ENCODE data around the gene ECEL1.

GRCh38 chr2:232501794-232502390 lies 14.3 kb upstream of the ECEL1 start:
- no peak for TF ChIP-seq POLR2A (IDR thresholded peaks at IDR 0.05)
- TF ChIP-seq, protein P1, sequence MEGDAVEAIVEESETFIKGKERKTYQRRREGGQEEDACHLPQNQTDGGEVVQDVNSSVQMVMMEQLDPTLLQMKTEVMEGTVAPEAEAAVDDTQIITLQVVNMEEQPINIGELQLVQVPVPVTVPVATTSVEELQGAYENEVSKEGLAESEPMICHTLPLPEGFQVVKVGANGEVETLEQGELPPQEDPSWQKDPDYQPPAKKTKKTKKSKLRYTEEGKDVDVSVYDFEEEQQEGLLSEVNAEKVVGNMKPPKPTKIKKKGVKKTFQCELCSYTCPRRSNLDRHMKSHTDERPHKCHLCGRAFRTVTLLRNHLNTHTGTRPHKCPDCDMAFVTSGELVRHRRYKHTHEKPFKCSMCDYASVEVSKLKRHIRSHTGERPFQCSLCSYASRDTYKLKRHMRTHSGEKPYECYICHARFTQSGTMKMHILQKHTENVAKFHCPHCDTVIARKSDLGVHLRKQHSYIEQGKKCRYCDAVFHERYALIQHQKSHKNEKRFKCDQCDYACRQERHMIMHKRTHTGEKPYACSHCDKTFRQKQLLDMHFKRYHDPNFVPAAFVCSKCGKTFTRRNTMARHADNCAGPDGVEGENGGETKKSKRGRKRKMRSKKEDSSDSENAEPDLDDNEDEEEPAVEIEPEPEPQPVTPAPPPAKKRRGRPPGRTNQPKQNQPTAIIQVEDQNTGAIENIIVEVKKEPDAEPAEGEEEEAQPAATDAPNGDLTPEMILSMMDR (IDR thresholded peaks at IDR 0.05), result no peak

All from Peyer's patch (tissue), 4 donors.